ENCODE measurements around the gene LSM12.

LSM12 gene

DNA sequence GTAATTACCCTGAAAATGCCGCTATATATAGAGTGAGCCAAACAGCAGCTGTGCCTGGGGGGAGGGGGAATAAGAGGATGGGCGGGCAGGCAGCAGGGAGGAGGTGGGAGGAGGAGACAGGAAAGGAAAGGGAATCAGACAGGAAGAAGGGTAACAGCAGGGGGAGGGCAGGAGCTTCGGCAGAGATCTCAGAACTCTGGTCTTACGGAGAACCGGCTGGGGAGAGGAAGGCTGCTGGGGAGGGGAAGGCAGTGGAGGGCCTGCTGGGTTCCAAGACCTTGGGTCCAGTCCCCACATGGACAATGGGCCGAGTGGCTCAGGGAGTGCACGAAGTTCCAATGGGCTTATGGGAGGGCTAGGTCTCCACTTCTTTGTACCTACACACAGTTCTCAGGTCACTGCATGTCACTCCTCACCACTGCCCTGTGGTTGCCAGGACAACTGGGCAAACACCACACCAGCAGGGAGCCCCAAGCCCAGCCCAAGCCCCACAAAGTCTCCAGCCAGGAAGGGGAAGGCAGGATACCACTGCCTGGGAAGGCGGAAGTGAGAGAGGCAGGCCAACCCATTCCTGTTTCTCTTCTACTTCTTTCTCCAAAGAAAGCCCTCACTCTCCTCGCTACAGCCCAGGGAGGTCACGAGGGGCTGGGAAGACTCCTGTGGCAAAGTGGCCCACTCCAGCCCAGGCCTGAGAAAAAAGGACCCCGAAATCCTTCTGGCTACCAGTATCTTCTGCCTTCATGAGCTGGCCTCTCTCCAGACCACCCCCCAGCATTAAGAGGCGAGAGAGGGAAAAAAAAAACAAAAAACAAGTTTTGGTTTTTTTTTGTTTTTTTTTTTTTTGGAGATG is 29.4 kb upstream of the LSM12 start:
- in situ Hi-C loops (cut with MboI; ENCODE audit: low sequenced_read_pairs): no loop called here

DNA sequence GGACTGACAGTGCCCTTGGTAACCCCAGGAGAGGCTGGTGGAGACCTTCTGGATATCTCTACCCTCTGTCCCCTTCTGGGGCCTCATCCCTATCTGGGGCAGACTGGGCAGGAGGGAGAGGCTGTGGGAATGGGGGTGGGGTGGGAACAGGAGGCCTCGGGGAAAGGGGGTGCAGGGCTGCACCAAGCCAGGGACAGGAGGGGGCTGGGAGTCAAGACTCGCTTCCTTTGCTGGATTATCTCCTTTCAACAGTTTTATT is 28.8 kb upstream of the LSM12 start:
- in situ Hi-C loops (cut with MboI; ENCODE audit: low sequenced_read_pairs): no loop called here

DNA sequence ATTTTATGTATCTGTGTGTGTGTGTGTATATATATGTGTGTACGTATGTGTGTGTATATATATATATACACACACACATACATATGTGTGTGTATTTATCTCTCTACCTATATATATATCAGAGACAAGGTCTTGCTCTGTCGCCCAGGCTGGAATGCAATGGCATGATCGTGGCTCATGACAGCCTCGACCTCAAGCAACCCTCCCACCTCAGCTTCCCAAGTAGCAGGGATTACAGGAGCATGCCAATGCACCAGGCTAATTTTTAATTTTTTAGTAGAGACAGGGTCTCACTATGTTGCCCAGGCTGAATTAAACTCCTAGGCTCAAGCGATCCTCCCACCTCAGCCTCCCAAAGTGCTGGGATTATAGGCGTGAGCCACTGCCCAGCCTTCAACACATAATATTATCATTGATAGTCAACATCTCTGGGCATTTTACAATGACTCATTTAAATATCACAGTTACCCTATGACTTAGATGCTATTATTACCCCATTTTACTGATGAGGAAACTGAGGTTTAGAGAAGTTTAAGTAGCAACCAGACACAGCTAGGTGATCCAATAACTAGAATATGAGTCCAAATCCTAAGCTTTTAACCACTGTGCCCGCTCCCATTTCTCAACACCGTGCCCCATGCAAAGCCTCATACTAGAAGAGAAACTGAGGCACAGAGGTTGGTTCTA is 28.4 kb upstream of the LSM12 start:
- in situ Hi-C loops (cut with MboI; ENCODE audit: low sequenced_read_pairs): no loop called here

DNA sequence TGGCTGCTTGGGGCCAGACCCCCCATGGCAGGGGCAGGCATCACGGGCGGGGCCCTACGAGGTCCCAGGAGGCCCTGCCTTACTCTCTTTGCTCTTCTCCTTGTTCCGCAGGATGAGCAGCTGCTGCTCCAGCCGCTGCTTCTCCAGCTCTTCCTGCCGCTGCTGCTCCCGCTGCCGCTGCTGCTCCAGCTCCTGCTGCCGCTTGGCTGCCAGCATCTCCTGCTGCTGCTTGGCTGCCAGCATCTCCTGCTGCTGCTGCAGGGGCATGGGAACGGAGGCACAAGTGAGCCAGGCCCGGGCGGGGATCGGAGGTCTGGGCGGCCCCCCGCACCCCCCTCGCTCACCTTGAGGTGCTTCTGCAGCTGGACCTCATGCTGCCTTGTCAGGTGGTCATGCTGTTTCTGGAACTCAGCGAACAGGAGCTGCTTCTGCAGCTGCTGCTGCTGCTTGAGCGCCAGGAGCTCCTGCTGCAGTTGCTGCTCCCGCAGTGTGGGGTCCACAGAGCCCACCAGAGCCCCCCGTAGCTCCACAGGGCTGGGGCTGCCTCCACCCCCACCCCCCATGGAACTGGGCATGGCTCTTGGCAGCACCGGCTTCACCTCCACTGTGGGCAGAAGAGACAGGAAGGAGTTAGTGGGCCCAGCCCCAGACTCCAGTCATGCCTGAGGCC is 26.9 kb upstream of the LSM12 start:
- in situ Hi-C loops (cut with MboI; ENCODE audit: low sequenced_read_pairs): no loop called here

DNA sequence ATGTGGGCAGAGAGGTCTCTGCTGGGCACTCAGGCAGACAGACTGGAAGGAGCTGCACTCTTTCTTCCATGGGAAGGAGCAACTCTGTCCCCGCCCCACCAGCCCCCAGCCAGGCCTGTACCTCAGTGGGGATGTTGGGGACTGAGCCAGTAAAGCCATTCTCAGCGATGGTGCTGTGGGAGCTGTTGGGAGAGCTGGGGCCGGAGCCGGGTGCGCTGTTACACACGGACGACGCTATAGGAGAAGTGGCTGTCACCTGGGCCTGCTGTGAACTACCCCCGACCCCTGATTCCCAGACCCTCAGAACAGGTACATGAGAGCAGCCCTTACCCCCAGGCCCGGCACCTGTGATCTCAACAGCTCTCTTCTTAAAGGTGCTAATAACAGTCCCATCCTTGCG is 25.6 kb upstream of the LSM12 start:
- in situ Hi-C loops (cut with MboI; ENCODE audit: low sequenced_read_pairs): no loop called here

DNA sequence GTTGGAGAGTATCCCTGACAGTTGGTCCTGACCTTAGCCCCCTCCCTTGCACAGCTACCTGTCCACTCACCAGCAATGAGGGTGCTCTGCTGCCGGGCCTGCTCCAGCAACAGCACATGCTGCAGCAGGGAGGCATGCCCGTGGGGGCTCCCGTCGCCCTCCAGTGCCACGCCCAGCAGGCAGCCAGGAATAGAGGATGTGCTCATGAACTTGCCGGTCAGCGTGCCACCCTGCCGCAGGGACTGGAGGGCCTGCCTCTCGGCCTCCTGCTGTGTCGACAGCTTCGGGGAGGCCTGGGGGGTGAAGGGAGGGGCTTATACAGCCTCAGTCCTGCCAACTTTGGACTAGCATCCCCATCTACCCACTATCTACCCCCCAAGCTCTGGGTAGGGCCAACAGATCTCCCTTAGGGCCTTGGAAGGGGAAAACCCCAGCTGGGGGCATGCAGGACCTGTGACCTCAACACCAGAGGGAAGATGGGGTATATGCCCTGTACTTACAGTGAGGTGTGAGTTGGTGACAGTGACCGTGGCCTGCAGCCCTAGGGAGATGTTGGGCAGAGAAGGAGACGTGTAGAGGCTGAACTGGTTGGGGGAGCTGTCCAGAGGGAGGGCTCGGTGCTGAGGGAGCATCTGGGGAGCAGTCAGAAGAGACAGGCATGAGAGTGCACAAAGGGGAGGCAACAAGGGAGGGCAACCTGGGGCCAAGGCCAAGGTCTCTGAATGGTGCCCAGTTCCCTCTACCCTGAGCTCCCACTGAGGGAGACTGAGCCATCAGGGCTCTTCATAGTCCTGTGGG is 24.9 kb upstream of the LSM12 start:
- in situ Hi-C loops (cut with MboI; ENCODE audit: low sequenced_read_pairs): no loop called here

DNA sequence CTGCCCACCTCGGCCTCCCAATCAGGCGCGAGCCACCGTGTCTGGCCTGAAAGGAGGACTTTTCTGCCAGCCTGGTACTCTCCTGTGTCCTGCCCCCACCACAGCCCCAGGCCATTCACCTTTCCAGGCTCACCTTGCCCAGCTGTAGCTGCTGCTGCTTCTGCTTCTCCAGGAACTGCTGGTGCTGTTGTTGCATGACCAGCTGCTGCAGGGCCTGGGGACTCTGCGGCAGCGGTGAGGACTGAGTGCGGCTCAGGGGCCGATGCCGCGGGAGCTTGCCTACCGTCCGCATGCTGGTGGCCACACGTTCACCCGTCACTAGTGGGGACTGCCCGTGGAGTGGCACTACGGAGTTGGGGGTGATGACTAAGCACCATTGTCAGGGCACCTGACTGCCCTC is 21.8 kb upstream of the LSM12 start:
- in situ Hi-C loops (cut with MboI; ENCODE audit: low sequenced_read_pairs): no loop called here

DNA sequence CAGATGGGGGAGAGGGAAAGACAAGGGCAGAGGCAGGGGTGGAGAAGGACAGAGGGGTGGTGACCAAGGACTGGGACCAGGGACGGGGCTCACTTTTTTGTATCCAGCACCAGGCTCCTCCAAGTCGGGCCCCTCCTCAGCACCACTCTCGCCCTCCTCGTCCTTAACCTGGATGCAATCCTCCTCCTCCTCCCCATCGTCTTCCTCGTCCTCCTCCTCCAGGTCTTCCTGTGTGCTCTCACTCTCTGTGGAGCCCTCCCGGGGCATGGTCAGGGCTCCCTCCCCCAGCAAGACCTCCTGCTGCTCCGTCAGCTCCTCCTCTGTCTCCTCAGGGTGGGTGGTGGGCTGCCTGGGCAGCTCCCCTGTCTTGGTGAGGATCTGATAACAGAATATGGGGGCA is 20.8 kb upstream of the LSM12 start:
- in situ Hi-C loops (cut with MboI; ENCODE audit: low sequenced_read_pairs): no loop called here

DNA sequence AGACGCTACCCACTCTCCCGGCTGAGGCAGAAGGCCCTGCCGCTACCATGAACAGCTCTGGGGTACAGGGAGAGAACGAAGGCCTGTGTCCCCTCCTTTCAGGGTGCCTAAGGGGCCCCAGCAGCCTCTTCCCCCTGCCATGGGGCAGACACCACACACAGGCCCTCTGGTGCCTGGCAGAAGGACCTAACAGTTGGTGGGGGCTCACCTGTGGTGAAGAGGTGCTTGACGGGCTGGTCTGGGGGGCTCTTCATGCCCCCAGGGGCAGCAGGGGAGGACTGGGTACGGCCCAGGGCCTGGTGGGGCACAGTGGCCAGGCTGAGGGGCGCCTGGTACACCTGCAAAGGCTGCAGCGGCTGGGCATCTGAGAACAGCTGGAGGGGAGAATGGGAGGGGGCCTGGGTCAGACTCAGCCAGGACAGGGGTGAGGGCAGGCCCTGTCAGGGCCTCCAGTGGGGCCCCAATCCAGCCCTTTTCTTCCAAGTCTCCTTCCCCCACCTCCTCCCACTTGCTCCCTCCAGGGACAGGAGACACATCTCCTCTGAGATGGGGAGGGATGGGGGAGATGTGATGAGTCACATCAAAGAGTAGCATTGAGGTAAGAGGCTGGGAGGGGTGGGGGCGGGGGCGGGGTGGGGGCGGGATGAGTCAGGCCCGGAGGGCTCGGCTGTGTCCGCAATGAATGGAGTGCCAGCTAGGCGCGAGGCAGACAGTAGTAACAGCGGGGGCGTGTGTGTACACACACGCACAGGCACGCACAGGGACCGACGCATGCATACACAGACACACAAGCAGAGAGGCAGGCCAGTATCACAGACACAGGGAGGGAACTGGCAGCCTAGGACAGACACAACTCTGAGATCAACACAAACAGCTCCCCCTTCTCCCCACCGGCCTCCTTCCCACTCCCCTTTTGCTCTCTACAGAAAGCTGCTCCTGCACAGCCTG is 20.2 kb upstream of the LSM12 start:
- in situ Hi-C loops (cut with MboI; ENCODE audit: low sequenced_read_pairs): no loop called here

DNA sequence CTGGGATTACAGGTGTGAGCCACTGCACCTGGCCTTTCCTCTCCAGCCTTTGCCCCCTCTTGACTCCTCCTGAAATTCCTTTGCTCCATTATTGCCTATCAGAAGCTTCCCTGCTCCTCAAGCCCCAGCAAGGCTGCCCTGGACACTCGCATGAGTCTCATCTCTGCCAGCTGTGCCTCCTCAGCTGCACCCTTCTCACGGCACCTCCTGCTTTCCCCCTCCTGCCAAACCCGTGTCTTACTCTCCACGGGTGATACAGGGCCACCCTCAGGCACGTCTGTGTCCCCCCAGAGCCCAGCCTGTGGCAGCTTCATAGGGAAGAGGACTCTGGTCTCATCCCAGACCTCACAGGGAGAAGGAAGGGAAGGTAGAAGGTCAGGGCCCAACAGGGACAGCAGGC is 19.4 kb upstream of the LSM12 start:
- in situ Hi-C loops (cut with MboI; ENCODE audit: low sequenced_read_pairs): no loop called here

DNA sequence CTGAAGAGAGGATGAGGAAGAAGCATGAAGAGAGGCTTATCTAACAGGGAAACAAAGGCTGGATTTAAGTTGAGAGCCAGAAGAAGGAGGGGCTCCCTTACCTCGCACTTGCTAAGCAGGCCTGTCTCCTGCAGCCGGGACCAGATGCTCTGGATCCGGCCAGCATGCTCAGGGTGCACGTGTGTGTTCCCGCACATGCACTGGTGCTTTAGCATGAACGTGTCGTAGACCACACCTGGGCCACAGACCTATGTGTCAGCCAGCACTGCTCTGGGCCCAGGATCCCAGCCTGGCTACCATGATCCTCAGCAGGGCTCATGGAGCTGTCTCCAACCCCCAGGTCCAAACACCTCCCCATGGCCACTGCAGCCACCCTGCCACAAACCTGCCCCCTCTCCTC is 18.4 kb upstream of the LSM12 start:
- in situ Hi-C loops (cut with MboI; ENCODE audit: low sequenced_read_pairs): no loop called here

DNA sequence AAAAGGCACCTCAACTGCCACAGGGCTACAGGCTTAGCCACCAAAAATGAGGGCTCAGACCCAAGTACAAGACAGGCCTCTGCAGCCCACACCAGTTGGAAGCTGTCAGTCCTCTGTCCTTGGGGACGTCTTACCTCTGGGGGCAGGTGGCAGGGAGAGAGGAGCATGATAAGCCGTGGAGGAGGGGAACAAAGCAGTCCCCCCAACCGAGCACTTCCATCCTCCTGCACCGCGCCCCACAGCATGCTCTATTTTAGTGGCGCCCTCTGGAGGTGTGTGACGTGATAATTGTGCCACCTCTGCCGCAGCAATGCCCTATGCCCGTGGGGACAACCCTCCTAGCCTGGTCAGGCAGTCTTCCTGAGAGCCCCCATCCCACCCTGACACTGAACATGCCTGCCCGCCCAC is 17.7 kb upstream of the LSM12 start:
- in situ Hi-C loops (cut with MboI; ENCODE audit: low sequenced_read_pairs): no loop called here

DNA sequence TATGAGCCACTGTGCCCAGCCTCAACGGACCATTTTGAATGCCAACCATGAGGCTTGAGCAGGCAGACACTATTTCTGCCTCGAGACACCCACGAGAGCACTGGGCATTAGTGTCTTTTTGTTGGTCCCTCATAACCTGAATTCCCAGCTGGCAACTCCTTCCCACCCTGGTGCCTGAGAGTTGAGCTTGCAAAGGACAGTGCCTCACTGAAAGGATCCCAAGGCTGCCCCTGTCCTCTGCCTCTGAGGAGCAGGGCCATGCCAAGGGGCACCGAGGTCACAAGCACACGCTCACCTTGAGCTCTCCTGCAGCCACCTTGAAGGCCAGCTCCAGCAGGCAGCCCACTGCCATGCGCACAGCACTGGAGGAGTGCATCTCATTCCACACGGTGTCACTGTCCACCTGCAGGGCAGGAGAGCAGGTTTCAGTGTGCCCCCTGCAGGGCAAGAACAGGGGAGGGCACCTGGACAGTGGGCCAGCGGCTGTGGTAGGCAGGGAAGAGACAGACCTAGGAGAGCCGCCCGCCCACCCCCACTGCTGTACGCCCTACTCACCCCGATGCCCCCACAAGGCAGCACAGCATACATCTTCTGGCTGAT is 16.9 kb upstream of the LSM12 start:
- in situ Hi-C loops (cut with MboI; ENCODE audit: low sequenced_read_pairs): no loop called here

DNA sequence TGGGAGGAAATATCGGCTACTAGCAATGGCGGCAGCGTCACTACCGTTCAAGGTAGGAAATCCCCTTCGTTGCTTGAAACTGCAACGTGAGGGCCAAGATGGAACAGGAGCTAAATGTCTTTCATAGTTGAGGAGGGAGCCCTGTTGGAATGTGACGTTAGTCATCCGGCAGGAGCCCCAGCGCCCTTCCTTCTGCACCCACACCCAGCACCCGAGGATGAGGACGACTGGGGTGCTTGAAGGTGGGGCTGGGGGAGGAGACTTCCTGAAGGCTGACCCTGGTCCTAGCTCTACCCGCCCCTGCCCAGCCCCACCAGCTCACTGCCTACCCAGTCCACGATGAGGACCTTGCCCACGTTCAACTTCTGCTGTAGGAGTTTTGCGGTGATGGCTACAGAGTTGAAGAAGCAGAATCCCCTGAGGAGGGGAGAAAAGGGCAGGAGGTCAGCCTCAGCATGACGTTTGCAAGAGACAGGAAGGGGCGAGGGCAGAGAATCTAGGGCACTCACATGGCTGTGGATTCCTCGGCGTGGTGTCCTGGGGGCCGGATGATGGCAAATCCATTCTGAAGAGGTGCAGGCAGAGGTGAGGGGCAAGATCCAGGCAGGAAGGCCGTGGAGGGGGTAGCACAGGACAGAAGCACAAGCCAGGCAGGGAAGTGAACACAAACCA is 15.9 kb upstream of the LSM12 start:
- in situ Hi-C loops (cut with MboI; ENCODE audit: low sequenced_read_pairs): no loop called here

DNA sequence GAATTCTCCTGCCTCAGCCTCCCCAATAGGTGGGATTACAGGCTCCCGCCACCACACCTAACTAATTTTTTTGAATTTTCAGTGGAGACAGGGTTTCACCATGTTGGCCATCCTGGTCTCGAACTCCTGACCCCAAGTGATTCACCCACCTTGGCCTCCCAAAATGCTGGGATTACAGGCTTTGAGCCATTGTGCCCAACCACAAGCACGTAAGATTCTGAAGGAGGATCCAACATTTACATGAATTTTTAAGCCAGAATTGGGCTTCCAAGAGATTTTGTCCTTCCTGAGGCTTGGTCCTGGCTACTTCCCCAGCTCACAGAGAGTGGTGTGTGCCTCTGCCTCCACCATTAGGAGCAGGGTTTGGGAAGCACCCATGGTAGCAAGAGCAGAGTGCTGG is 15.2 kb upstream of the LSM12 start:
- in situ Hi-C loops (cut with MboI; ENCODE audit: low sequenced_read_pairs): no loop called here

DNA sequence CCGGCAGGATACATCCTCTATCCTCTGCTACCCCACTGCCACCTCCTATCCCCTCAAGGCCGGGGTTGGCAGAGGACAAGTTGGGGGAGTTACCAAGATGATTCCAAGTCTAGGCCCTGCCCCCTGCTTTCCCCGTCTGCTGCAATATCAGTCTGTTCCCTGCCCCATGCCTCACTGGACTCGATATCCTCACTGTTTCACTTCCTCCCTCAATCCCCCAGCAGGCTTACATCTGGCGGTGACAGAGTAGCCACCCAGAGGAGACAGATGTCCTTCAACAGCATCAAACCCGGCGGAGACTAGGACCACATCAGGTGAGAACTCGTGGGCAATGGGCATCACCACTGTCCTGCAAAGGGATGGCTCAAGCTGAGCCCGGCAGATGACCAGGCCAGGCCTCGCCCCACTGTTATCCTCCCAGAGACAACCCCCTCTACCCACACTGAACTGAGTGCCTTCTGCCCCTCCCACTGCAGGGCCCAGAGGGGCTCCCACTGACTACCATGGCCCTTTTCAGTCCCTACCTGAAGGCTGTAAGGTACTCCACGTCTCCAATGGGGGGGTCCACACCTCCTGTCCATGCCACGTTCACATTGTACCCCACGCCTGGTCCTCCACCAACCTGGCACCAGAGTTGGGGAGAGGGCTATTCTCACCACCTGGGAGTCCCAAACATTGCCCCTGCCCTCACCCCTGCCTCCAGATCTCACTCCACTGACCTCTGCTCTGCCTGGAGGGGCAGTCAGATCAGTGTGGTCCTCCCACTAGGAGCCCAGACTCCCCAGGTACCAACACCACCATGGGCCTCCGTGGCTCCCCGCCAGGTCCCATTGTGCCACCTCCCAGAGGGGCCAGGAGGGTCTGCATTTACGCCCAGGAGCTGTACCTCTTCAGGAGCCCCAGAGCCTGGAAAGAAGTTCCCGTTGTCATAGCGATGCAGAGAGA is 13.7 kb upstream of the LSM12 start:
- in situ Hi-C loops (cut with MboI; ENCODE audit: low sequenced_read_pairs): no loop called here

DNA sequence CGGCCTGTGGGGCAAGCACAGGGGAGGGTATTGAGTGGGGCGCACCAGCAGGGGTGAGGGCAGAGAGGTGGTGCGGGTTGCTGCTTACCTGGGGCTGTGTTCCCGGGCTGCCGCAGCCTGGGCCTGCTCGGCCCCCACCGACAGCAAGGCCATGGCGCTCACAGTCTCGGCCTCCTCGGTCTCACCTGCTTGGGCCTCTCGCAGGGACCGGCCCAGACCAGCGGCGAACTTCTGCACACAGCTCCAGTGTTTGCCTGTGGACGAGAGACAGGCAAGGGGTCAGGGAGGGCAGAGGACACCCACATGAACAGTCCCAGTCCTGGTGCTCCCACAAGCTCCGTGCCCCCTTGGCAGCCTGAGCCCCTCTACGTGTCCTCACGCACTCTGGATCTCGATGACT is 11.9 kb upstream of the LSM12 start:
- in situ Hi-C loops (cut with MboI; ENCODE audit: low sequenced_read_pairs): no loop called here

DNA sequence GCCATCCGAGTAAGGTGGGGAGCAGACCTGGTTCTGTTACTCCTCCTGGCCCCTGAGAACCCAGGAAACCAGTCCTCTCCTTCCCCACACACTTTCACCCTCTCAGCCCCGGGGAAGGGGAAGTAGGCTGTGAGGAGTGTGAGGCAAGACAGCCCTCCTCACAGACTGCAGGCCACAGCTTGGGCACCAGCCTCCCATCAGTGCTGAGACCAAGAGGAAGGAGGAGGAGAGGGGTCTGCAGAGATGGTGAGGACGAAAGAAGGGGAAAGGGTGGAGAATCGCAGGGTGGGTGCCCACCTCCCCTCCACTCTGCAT is 11.1 kb upstream of the LSM12 start:
- in situ Hi-C loops (cut with MboI; ENCODE audit: low sequenced_read_pairs): no loop called here
